Measurements from ENCODE around the gene C12orf56.

C12orf56 gene

DNA sequence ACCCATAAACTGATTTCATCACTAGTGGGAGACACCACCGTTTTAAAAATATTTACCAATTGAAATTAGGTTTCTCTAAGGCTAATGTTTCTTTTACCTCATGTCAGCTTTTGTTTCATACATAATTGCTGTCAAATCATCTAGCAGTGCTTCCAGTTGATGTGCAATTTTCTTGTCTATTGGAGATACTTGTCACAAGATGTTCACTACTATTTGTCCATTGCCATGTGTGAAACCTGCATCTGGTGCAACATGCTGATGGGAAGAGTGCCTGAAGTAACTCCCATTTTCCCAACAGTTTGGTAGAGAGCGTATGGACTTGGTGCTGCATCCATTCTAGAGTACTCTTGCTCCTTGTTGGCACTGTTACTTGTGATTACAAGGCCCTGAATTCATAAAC, 23.3 kb upstream of the C12orf56 start:
- H3K27me3 ChIP-seq (ENCODE audit: control insufficient read depth, insufficient read depth, low read length), result no peaks in the 10 kb centered on the region
- H3K79me2 ChIP-seq, result no peaks in the 10 kb centered on the region
- H3K9me3 ChIP-seq (ENCODE audit: control insufficient read depth, low read length), result no peaks in the 10 kb centered on the region
- no peak overlapping the region for H3K27ac ChIP-seq
- H3K4me3 ChIP-seq (ENCODE audit: low read depth, low read length), result no peak overlapping the region
- H3K9ac ChIP-seq, result no peak overlapping the region
- no peaks in the 10 kb centered on the region for H3K4me1 ChIP-seq
- TF ChIP-seq, protein P1, sequence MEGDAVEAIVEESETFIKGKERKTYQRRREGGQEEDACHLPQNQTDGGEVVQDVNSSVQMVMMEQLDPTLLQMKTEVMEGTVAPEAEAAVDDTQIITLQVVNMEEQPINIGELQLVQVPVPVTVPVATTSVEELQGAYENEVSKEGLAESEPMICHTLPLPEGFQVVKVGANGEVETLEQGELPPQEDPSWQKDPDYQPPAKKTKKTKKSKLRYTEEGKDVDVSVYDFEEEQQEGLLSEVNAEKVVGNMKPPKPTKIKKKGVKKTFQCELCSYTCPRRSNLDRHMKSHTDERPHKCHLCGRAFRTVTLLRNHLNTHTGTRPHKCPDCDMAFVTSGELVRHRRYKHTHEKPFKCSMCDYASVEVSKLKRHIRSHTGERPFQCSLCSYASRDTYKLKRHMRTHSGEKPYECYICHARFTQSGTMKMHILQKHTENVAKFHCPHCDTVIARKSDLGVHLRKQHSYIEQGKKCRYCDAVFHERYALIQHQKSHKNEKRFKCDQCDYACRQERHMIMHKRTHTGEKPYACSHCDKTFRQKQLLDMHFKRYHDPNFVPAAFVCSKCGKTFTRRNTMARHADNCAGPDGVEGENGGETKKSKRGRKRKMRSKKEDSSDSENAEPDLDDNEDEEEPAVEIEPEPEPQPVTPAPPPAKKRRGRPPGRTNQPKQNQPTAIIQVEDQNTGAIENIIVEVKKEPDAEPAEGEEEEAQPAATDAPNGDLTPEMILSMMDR (IDR thresholded peaks at IDR 0.05), result no peak
- H2AFZ ChIP-seq, result no peak overlapping the region
- no peaks in the 10 kb centered on the region for H3K36me3 ChIP-seq (ENCODE audit: control insufficient read depth, insufficient read depth, low read length)
- H3K4me2 ChIP-seq (ENCODE audit: low read length), result no peak overlapping the region

DNA sequence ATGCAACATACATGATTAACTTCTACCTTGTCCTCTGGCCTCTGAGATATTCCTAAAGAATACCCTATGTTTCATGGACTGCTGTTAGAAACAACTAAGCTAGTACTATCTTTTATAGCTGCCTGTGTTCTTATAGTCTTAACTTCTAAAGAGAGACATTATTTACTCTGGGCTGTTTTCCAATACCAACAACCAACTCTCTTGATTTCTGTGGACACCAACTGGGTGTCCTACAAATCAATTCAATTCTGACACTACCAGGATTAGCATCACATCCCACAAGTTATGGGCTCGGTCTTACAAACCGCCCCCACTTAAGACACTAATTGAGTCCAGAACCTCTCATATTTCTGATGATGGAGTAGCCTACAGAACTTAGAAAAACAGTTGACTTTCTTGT, 21.9 kb upstream of the C12orf56 start:
- Histone ChIP-seq H3K36me3 (ENCODE audit: control insufficient read depth, insufficient read depth, low read length) (no peaks in the 10 kb centered on the region), H3K79me2 (peaks cover 4% of the 10 kb centered on the region), H3K9me3 (ENCODE audit: control insufficient read depth, low read length) (no peaks in the 10 kb centered on the region)

DNA sequence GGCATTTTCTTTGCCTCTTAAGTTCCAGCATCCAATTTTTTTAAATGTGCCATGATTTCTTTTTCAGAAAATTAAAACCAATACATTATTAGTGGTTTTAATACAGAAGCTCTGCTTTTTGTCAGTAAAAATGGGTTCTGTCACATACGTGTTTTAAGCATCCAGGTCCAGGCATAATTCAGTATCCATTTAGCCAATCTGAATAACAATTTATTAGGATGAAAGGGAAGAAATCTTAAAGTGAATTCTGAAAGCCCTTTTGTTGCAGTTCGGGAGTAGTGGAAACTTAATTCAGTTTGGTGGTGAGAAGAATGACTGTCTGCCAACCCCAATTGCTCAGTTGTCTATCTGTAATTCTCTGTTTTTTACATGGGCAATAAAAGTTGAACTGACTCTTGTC, 20.9 kb upstream of the C12orf56 start:
- no peak overlapping the region for H2AFZ ChIP-seq
- no peak overlapping the region for H3K9ac ChIP-seq
- H3K27me3 ChIP-seq (ENCODE audit: control insufficient read depth, insufficient read depth, low read length), result no peaks in the 10 kb centered on the region
- TF ChIP-seq, protein P1 (IDR thresholded peaks at IDR 0.05), result no peak
- no peaks in the 10 kb centered on the region for H3K36me3 ChIP-seq (ENCODE audit: control insufficient read depth, insufficient read depth, low read length)
- H3K4me3 ChIP-seq (ENCODE audit: low read depth, low read length), result no peak overlapping the region
- H3K4me1 ChIP-seq, result peaks cover 4% of the 10 kb centered on the region
- H3K9me3 ChIP-seq (ENCODE audit: control insufficient read depth, low read length), result no peaks in the 10 kb centered on the region
- no peak overlapping the region for H3K4me2 ChIP-seq (ENCODE audit: low read length)
- peaks cover 12% of the 10 kb centered on the region for H3K79me2 ChIP-seq
- no peak overlapping the region for H3K27ac ChIP-seq

More for the DNA sequence above, 21.9 kb upstream of the C12orf56 start:
- no peaks in the 10 kb centered on the region for H3K27me3 ChIP-seq (ENCODE audit: control insufficient read depth, insufficient read depth, low read length)
- H3K4me2 ChIP-seq (ENCODE audit: low read length), result no peak overlapping the region
- TF ChIP-seq, protein P1 (IDR thresholded peaks at IDR 0.05), result no peak
- no peak overlapping the region for H3K9ac ChIP-seq
- no peak overlapping the region for H3K27ac ChIP-seq
- H3K4me3 ChIP-seq (ENCODE audit: low read depth, low read length), result no peak overlapping the region
- H2AFZ ChIP-seq, result no peak overlapping the region
- peaks cover 4% of the 10 kb centered on the region for H3K4me1 ChIP-seq

DNA sequence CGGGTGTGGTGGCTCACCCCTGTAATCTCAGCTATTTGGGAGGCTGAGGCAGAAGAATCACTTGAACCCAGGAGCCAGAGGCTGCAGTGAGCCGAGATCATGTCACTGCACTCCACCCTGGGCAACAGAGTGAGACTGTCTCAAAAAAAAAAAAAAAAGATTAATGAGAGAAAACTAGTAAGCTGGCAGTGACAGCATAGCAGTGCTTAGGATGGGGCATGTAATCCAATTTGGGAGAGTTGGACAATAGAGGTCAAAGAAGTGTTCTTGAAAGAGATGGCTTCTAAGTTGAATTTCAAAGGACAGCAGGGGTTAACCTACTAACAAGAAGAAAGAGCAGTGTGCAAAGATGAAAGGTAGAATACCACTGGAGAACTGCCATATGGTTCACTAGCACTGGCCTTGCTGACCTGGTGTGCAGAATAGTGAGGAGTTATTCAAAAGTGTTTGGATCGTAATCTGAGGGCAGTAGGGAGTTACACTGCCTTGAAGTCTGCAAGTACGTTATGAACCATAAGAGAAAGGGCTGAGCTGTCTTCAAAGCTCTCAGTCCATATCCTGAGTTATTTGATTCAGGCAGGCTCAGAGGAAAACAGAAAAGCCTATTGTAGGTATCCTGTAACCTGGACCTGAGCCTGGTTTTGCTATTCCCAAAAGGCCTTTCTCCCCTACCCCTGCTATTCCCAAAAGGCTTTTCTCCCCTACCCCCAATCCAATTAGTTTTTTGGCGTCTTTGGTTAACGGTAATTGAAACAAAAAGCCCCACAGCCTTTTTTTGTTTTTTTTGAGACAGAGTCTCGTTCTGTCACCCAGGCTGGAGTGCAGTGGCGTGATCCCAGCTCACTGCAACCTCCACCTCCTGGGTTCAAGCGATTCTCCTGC, 17.0 kb upstream of the C12orf56 start:
- H2AFZ ChIP-seq, result no peak overlapping the region
- H3K9me3 ChIP-seq (ENCODE audit: control insufficient read depth, low read length), result no peaks in the 10 kb centered on the region
- no peaks in the 10 kb centered on the region for H3K36me3 ChIP-seq (ENCODE audit: control insufficient read depth, insufficient read depth, low read length)
- H3K4me2 ChIP-seq (ENCODE audit: low read length), result no peak overlapping the region
- TF ChIP-seq, protein P1 (IDR thresholded peaks at IDR 0.05), result no peak
- H3K27me3 ChIP-seq (ENCODE audit: control insufficient read depth, insufficient read depth, low read length), result no peaks in the 10 kb centered on the region
- peaks cover 27% of the 10 kb centered on the region for H3K79me2 ChIP-seq
- no peak overlapping the region for H3K4me3 ChIP-seq (ENCODE audit: low read depth, low read length)
- H3K4me1 ChIP-seq, result peaks cover 7% of the 10 kb centered on the region
- H3K9ac ChIP-seq, result no peak overlapping the region
- H3K27ac ChIP-seq, result no peak overlapping the region
